HuH-7.5 (cell line): ENCODE results near the gene GFY.
A peak's percentile ranks its signal among the peaks of the same experiment; 100 is the strongest.

Experiments used
- DNase-seq: peaks from one replicate; pipeline ENCODE4 v3.0.0; 2011; ENCODE audit warnings: low spot score

Gene GFY

GRCh38 chr19:49408816-49409440 lies 16.3 kb upstream of the GFY start:
- no peak for DNase-seq

GRCh38 chr19:49409441-49410029 lies 15.7 kb upstream of the GFY start:
- no peak for DNase-seq

- DNase-seq, result no peak
These were observed 13.4 kb upstream of the GFY start for GRCh38 chr19:49411681-49412326.

DNA sequence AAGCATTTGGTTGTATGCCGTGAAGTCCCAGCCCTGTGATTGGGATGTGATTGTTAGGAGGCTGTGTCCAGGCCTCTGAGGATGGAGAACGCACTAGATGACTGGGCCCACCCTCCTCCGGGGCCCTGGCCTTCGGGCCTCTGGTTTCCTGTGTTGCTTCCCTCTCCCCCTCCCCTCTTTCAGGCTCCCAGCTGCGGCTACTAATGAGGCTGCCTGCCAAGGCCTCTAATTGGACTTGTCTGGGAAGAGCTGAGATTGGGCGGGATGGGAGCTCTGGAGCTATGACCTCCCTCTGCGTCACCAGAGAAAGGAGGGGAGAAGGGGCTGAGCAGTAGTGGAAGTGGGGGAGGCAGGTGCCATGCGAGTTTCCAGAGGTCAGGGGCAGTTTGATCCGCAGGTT lies 11.8 kb upstream of the GFY start:
- DNase-seq, result no peak

DNA sequence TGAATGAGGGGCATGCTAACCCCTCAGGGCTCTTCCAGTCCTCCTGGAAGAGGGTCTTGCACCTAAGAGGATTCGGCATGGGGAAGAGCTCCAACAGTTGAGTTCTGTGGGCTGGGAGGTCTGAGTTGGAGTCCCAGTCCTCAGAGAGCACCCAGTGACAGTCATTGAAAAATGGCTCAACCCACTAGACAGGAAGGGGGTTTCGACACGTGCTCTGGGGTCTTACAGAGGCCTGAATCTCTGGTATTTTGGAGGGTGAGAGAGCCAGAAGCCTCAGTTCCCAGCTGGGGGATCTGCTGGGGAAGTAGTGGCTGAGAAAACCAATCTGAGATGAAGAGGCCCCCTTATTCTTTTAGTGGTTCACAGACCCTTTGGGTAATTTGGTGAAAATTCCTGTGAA lies 10.9 kb upstream of the GFY start:
- DNase-seq, result no peak

DNA sequence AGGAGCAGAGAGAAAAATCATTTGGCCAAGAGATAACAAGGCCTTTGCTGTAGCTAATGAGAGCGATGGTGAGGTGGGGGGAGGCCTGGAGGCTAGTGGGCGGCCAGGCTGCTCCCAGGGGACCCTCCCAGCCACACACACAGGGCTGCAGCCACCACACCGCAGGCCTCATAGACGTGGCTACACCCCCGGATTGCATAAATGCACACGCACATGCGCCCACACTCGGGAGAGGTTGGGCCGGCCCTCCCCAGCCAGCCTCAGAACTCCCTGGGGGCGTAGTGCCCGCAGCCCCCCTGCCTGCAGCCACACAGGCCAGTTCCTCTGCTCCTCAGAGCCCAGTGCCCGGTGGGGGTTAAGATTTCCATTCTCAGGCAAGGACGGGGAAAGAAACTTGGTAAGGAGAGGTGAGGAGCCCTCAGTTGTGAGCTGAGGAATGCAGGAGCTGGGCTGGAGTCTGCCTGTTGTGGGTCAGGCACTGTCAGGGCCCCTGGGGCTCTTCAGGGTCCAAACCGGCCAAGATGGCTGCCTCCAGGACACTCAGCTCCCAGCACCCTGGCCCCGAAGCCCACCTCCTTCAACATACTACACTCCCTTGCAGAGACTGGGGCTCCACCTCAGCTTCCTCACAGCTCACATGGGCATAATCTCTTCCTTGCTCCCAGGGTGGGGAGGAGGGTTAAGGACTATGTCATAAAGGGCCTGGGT lies 9.9 kb upstream of the GFY start:
- DNase-seq, result no peak

DNA sequence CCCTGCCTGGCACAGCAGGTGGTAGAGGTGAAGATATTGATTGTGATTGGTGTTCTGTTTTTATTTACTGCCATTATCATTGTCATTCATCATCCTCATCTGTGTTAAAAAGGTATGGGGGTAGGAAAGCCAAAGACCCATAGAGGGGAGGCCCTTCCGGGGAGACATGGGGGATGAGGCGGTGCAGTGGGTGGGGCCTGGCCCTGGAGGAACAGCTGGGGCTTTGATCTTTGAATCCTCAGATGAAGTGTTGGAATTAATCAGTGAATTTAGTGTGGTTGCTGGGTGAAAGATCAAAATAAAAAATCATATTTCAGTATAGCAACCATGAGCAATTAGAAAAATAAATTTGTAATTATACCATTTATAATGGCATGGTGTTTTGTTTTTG lies 9.4 kb upstream of the GFY start:
- DNase-seq, result no peak

DNA sequence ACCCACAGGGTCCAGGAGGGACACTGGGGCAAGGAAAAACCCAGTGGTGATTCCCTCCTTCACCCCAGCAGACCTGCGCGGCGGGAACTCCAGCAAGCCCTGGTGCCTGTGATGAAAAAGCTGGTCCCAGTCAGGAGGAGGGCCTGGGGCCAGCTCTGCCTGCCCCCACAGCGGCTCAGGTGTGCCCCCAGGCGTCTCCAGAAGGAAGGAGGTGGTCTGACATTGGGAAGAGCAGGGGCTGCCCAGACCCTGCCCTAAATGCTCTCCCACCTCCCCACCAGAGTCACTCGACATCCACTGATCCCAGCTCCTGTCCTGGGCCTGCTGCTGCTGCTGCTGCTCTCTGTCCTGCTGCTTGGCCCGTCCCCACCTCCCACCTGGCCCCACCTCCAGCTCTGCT lies 8.1 kb upstream of the GFY start:
- no peak for DNase-seq

DNA sequence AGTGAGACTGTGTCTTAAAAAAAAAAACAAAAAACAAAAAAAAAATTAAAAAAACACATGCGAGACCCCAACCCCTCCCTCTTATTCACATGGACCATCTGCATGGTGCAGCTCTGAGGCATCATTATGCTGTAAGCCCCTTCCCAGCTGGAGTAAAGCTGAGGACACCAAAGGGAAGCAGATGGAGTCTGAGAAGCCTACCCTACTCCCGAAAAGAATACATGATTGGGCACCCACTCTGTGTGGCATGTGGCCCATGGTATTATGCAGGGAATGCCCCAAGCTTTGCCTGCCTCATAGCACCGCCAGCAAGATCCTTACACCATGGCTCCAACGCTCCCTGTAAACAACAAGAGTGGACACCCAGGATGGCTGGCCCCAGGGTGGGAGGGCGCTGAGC lies 6.7 kb upstream of the GFY start:
- no peak for DNase-seq

DNA sequence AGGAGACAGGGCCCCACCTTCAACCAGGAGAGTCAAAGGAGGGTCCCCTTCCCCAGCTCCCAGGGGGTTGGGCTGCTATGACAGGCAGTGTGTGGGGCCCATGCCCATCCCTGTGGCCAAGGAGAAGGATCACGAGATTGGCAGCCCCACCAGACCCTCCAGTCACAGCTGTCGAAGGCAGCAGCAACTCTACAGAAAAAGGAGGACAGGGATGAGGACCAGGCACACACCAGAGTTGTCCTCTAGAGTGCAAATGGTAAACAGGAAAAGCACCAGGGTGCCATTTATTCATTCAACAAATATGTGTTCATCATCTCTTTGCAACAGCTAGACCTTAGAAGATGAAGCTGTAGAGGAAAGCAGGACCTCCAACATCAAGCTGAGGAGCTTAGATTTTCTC lies 6.0 kb upstream of the GFY start:
- DNase-seq, result no peak

DNA sequence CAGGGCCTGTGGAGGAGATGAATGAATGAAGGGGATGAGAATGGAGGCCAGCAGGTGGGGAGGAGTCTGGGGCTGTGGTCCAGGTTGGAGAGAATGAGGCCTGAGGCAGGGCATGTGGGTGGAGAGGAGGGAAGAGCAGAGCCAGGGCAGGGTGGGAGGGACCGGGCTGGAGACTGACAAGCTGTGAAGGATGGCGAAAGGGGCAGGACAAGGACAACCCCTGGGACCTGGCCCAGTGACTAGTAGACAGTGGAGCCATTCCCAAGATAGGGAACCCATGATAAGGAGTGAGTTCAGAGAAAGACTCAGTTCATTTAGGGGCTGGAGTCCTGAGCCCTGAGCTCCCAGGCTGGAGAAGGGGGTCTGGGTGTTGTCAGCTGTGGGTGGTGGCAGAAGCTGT lies 5.0 kb upstream of the GFY start:
- no peak for DNase-seq

GRCh38 chr19:49421039-49421877 lies 3.9 kb upstream of the GFY start:
- peak; percentile 67 for DNase-seq

GRCh38 chr19:49421878-49422202 lies 3.3 kb upstream of the GFY start:
- DNase-seq, result no peak

DNA sequence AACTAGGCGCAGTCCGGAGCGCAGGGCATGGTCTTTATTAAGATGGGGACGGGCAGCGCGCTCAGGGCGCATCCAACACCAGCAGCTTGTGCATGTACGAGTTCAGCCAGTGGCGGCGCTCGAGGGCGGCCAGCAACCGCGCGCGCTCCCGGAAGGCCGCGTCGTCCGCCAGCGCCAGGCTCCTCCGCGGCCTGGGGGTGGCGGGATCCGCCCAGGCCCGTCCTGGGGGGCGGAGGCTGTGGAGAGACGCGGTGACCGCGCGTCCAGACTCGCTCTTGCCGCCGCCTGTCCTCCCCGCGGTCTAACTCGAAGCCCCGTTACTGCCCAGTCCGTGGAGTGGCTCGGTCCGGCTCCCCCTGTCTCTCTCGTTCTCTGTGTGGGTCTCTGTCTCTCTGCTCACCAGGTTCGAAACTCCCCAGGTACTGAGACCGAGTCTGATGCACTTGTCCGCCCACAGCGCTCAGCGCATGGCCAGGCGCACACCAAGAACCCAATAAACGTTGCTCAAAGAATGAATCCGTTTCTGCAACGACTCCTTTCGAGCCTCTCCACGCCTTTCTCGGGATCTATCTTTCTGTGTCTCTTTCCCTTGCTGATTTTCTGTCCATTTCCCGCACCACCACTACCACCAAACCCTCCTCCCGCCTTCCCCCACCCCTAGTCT lies 2.6 kb upstream of the GFY start:
- DNase-seq, result peak; percentile 70

GRCh38 chr19:49423071-49423984 lies 1.9 kb upstream of the GFY start, which contains the start of gene PTH2:
Gene PTH2, minus strand, starts transcription at chr19:49423441. Its CDS starts 102 bp downstream, at chr19:49423339.
- no peak for DNase-seq

DNA sequence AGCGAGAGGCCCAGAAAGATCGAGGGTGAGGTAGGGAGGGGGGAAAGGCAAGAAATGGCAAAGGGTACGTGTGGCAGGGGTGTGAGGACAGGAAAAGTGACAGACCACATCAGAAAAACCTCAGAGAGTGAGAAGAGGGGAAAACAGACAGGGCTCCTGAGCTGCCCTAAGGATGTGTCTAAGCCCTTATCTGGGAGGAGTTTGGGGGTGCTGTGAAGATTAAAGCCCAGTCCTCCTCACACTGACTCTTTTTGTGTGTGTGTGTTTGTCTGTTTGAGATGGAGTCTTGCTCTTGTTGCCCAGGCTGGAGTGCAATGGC lies 1.2 kb upstream of the GFY start:
- no peak for DNase-seq

DNA sequence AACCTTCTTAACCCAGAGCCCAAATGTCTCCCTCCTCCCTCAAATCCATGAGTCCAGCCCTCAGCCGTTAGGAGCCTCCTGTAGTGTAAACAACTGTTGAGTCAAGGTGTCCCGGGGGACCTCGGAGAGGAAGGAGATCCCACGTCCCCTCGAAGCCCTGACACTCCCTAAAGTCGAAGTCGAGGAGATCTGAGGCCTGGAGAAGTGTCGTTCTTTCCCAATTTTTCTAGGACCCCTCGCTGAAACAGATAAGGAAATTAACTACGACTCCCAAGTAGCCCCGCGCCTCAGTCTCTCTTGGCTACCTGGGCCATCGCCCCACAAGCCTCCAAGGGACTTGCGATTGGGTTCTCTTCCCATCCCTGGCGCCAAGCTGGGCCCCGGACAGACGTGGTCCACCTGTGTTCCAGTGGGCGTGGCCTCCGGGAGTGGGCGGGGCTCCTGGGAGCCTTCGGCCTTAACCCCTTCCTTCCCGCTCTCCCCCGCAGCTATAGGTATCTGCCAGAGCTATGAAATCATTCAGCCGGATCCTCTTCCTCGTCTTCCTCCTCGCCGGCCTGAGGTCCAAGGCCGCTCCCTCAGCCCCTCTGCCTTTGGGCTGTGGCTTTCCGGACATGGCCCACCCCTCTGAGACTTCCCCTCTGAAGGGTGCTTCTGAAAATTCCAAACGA lies 869 bp downstream of the GFY start:
- no peak for DNase-seq

DNA sequence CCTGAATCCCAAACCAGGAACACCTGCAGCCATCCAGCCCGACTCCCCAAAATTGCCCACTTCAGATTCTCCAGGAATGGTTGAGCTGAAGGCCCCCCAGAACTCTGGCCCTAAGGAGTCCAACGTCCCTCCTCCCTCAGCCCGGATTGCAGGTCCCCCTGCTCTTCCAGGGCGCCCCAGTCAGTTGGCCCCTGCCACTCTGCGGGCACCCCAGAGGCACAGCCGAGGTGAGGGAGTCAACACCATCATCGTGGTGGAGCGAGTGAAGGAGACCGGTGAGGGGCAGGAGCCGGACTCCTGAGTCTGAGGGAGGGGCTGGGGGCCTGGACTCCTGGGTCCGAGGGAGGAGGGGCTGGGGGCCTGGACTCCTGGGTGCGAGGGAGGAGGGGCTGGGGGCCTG lies 2.2 kb downstream of the GFY start:
- DNase-seq, result no peak

DNA sequence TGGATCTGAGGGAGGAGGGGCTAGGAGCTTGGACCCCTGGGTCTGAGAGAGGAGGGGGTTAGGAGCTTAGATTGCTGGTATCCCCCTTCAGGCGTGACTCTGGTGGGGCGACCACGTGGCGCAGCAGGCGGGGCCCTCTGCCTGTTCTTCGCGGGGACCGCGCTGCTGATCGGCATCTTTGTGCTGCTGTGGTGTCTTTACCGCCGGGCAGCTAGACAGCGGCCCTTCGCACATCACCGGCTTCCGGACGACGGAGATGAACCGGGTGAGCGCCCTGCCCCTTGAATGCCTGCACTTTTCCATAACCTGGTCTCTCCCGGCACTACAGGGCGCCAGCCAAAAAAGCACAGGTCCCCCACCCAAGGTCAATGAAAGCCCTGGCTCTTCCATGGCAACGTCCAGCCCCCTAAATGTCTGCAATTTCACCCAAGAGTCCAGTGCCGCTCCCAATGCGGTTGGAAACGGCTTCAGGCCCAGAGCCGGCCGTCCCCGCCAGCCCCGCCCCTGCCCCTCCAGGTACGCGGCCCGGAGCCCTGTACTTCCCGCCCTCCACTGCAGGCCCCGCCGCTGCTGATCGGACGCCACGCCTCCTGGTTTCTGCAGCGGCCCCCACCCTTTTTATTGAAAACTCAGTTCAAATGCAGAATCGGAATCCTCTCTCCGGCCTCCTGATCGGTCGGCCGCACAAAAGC lies 2.8 kb downstream of the GFY start:
- no peak for DNase-seq
